K562 (cell line): ENCODE results near the gene F9. TPM values are rescaled to one million over a fixed set of nuclear protein-coding genes. Genes with fewer than 3 reads are reported as not detected.

Source experiments
- ATAC-seq: fragments of 200-7000 bp; cut with Tn5 transposase; 3 replicates; pipeline ENCODE4 v1.9.1; 2020; ENCODE audit warnings: moderate library complexity
- BruUV-seq: library from RNA; stranded (reverse); fragments of 400-500 nt; replicated peaks from 2 replicates; lab custom pipeline; 2021; lab: Mats Ljungman, UMichigan
- CTCF ChIA-PET: fragments of 300-600 bp; formaldehyde crosslinking; extraction: SDS; loops from one replicate; lab custom pipeline; 2021; ENCODE audit warnings: low intra/inter-chr PET ratio; lab: Yijun Ruan, JAX
- POLR2A ChIA-PET: fragments of 300-600, 350-650 bp; sonication (Branson Sonifier 250); formaldehyde crosslinking; extraction: SDS; loops from one replicate; lab custom pipeline; 2021; ENCODE audit warnings: antibody characterized with exemption, inconsistent platforms; lab: Yijun Ruan, JAX
- DNase-seq, 4 experiments: peaks; one replicate each; pipeline versions ENCODE4 v3.0.0 to v3.0.0-alpha.2; 2011 to 2018; ENCODE audit warnings: low spot score in 3 of 4, mixed read lengths in 3 of 4; ENCODE audit errors: extremely low read depth in 1 of 4
- FAIRE-seq: peaks from 2 replicates; lab custom pipeline; 2011; peaks lifted over from hg19 to GRCh38; lab: Jason Lieb, UNC
- H2AFZ ChIP-seq: 2 replicates; pipeline ENCODE4 v1.6.0; 2011; ENCODE audit warnings: low read depth, low read length, control low read depth, inconsistent platforms
- H3K27ac ChIP-seq: fragments of 200-600 bp; 3 replicates; pipeline ENCODE4 v1.8.0; 2011; ENCODE audit warnings: low read depth, mild to moderate bottlenecking, control low read depth, inconsistent platforms, low read length, moderate library complexity, mixed read lengths; ENCODE audit errors: extremely low read depth
- H3K27me3 ChIP-seq, 2 experiments: fragments of 300-600 bp in 1 of 2; 2 replicates in 1 of 2; 3 replicates in 1 of 2; pipeline versions ENCODE4 v1.6.0 to v1.8.0; 2011; ENCODE audit warnings: inconsistent platforms in 2 of 2, low read length in 2 of 2, mild to moderate bottlenecking in 1 of 2, mixed read lengths in 1 of 2, moderate library complexity in 1 of 2; ENCODE audit not compliant: control insufficient read depth in 2 of 2, insufficient read depth in 2 of 2
- H3K36me3 ChIP-seq: fragments of 300-600 bp; 3 replicates; pipeline ENCODE4 v1.8.0; 2011; ENCODE audit warnings: mild to moderate bottlenecking, low read length, inconsistent platforms; ENCODE audit not compliant: control insufficient read depth, insufficient read depth
- H3K4me1 ChIP-seq, 2 experiments: fragments of 200-600 bp in 1 of 2; replicated peaks in 1 of 2; 2 replicates in 1 of 2; 3 replicates in 1 of 2; pipeline versions ENCODE4 v1.5.1 to v1.8.0; 2011; ENCODE audit warnings: inconsistent platforms in 2 of 2, low read length in 2 of 2, mild to moderate bottlenecking in 1 of 2, mixed read lengths in 1 of 2, moderate library complexity in 1 of 2; ENCODE audit not compliant: control insufficient read depth in 2 of 2, insufficient read depth in 2 of 2
- H3K4me2 ChIP-seq: 2 replicates; pipeline ENCODE4 v1.6.1; 2011; ENCODE audit warnings: low read length, control low read depth, inconsistent platforms, mixed read lengths; ENCODE audit not compliant: insufficient read depth
- H3K4me3 ChIP-seq: fragments of 200-600 bp; sonication (generic), shearing (Covaris generic); 2 replicates; pipeline ENCODE4 v1.5.1; 2016; ENCODE audit warnings: control low read depth, inconsistent platforms
- H3K79me2 ChIP-seq: fragments of 200-600 bp; 3 replicates; pipeline ENCODE4 v1.8.0; 2011; ENCODE audit warnings: low read length, inconsistent platforms; ENCODE audit not compliant: control insufficient read depth, insufficient read depth
- H3K9ac ChIP-seq, 2 experiments: 2 replicates each; pipeline versions ENCODE4 v1.6.0 to v1.6.1; 2011; ENCODE audit warnings: low read depth in 2 of 2, low read length in 2 of 2, control low read depth in 1 of 2, inconsistent platforms in 1 of 2, mild to moderate bottlenecking in 1 of 2, mixed read lengths in 1 of 2; ENCODE audit not compliant: insufficient read depth in 1 of 2
- H3K9me1 ChIP-seq: one replicate; pipeline ENCODE4 v1.6.0; 2011; ENCODE audit warnings: inconsistent platforms, mild to moderate bottlenecking, low read length, moderate library complexity; ENCODE audit not compliant: control insufficient read depth, insufficient read depth
- H3K9me3 ChIP-seq: replicated peaks from 2 replicates; pipeline ENCODE4 v1.5.1; 2011; ENCODE audit warnings: low read depth, low read length, inconsistent platforms; ENCODE audit not compliant: control insufficient read depth, insufficient read depth
- H4K20me1 ChIP-seq: replicated peaks from 2 replicates; pipeline ENCODE4 v1.6.1; 2011; ENCODE audit warnings: low read length, inconsistent platforms, mixed read lengths; ENCODE audit not compliant: control insufficient read depth, insufficient read depth
- BHLHE40 ChIP-seq: IDR thresholded peaks from 2 replicates; pipeline ENCODE4 v1.6.1; 2011; ENCODE audit warnings: low read length, improper control_type of control experiment
- CREB5 ChIP-seq: fragments of 250-450 bp; sonication (Bioruptor Pico); IDR thresholded peaks from 2 replicates; pipeline ENCODE4 v1.5.0; 2020; ENCODE audit warnings: mild to moderate bottlenecking
- NFXL1 ChIP-seq: fragments of 450-650 bp; formaldehyde crosslinking; IDR thresholded peaks from 2 replicates; pipeline ENCODE4 v1.4.0; 2021; ENCODE audit warnings: mild to moderate bottlenecking
- ZHX1 ChIP-seq: fragments of 150-350 bp; conservative IDR thresholded peaks from 2 replicates; pipeline ENCODE4 v1.6.1; 2014; ENCODE audit warnings: low read length
- ZNF146 ChIP-seq: IDR thresholded peaks from one replicate; pipeline ENCODE4 v1.6.1; 2018; ENCODE audit warnings: missing compliant biosample characterization; ENCODE audit not compliant: unreplicated experiment
- ZNF444 ChIP-seq: fragments of 250-450 bp; sonication (Bioruptor Pico); IDR thresholded peaks from 2 replicates; pipeline ENCODE4 v1.4.0; 2020; ENCODE audit warnings: mild to moderate bottlenecking, moderate library complexity
- ZNF561 ChIP-seq: fragments of 450-650 bp; formaldehyde crosslinking; conservative IDR thresholded peaks from 2 replicates; pipeline ENCODE4 v1.4.0; 2020; ENCODE audit warnings: mild to moderate bottlenecking, moderate library complexity
- ZNF75A ChIP-seq: fragments of 450-650 bp; formaldehyde crosslinking; IDR thresholded peaks from 2 replicates; pipeline ENCODE4 v1.4.0; 2020; ENCODE audit warnings: mild to moderate bottlenecking
- in situ Hi-C: fragments of 300-500 bp; cut with MboI; formaldehyde crosslinking; loops from 4 replicates; pipeline ENCODE4 v1.15.0; 2018; ENCODE audit warnings: inconsistent platforms, mixed read lengths
- intact Hi-C: fragments of 100-400 bp; cut with micrococcal nuclease; formaldehyde crosslinking; loops from 2 replicates; pipeline ENCODE4 v1.14.2; 2022
- polyA plus RNA-seq, 8 experiments: library from polyadenylated mRNA; depleted of rRNA in 4 of 8; stranded (reverse) in 5 of 8; unstranded in 3 of 8; fragments of >200 nt; fragmentation: Nextera tagmentation in 2 of 8; fragmentation: Illumina TruSeq in 1 of 8; extraction: Ambion mirVana in 2 of 8; extraction: Trizol in 1 of 8; gene quantifications; 2 replicates each; pipeline versions ENCODE4 v1.2.1 to v1.2.3, GENCODE V29; 2011 to 2014; ENCODE audit warnings: inconsistent platforms in 1 of 8, missing spikeins in 1 of 8
- total RNA-seq, 7 experiments: library from RNA; depleted of rRNA in 6 of 7; stranded (reverse); fragments of >200 nt in 6 of 7; fragmentation: Illumina TruSeq in 2 of 7; extraction: Trizol in 2 of 7; gene quantifications; 2 replicates each; pipeline versions ENCODE4 v1.2.1 to v1.2.3, GENCODE V29; 2011 to 2021; ENCODE audit warnings: low replicate concordance in 1 of 7

F9 gene
- total and polyA plus RNA-seq, 9 of the 15 experiments (the other 6 are each of a cell fraction or from before 2014, with no cell fraction given): 0.09 TPM; not detected in 8

GRCh38 chrX:139560221-139560620 lies 29.7 kb downstream of the F9 start:
- intact Hi-C loops (no loop called here), in situ Hi-C loops (loop anchor here (25.0 kb wide), 1 partner anchor 798 kb away; no protein-coding TSS in a partner anchor)
- Histone ChIP-seq H3K4me2 (no peak overlapping the region), H3K9me1 (no peaks in the 10 kb centered on the region), H3K79me2 (no peaks in the 10 kb centered on the region), H3K9ac (no peak overlapping the region), H3K27me3 (peaks cover under 1 to 12% of the 10 kb centered on the region in 2 experiments; a peak in 3 of 5 replicates), H2AFZ (no peak overlapping the region), H3K4me3 (no peak overlapping the region), H3K27ac (no peak overlapping the region), H3K4me1 (no peaks in the 10 kb centered on the region), H3K9me3 (no peaks in the 10 kb centered on the region), H3K36me3 (no peaks in the 10 kb centered on the region), H4K20me1 (no peaks in the 10 kb centered on the region)
- FAIRE-seq (no peak), DNase-seq (no peak), ATAC-seq (no peak)
- no TSS peak for BruUV-seq
- TF ChIP-seq ZNF561 (CRISPR knock-in tag) (no peak), ZNF146 (CRISPR knock-in tag) (no peak), NFXL1 (CRISPR knock-in tag) (no peak), ZNF75A (CRISPR knock-in tag) (no peak), CREB5 (CRISPR knock-in tag) (no peak), ZNF444 (CRISPR knock-in tag) (no peak), BHLHE40 (no peak), ZHX1 (no peak)
- CTCF ChIA-PET: interaction anchor here (2.1 kb wide), 1 partner anchor 784 kb away, joined by 9 read pairs; no protein-coding TSS in a partner anchor
- POLR2A ChIA-PET: no interaction called here
